Right renal cortex interstitium (tissue), 3 donors: Measurements from ENCODE around the gene LIG1. TPM values are rescaled to one million over a fixed set of nuclear protein-coding genes. Genes with fewer than 3 reads are reported as not detected.

Source experiments
- DNase-seq, 3 donors: peaks; one replicate each; pipeline ENCODE4 v3.0.0-alpha.2; 2013; ENCODE audit warnings: low read depth in 3 of 3, low spot score in 2 of 3
- polyA plus RNA-seq, 3 donors: library from polyadenylated mRNA; unstranded; fragments of 120-200 nt; gene quantifications; one replicate each; pipeline ENCODE4 v1.2.1, GENCODE V29; 2013; ENCODE audit not compliant: insufficient read length in 3 of 3

LIG1 gene
- polyA plus RNA-seq, 3 donors = 55.5 to 62.1 (median 58.0) TPM

DNA sequence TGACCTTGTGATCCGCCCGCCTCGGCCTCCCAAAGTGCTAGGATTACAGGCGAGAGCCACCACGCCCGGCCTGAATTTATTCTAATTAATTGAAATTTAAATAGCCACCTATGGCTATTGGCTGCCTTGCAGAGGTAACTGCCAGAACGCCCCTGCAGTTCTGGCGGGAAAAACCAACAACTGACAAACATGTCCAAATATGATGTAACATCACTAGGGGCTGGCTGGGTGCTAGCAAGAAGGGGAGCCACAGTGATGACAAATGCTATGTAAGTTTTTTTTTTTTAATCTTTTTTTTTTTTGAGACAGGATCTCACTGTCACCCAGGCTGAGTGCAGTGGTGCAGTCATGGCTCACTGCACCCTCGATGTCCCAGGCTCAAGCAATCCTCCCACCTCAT is 13.2 kb upstream of the LIG1 start:
- DNase-seq = no peak

DNA sequence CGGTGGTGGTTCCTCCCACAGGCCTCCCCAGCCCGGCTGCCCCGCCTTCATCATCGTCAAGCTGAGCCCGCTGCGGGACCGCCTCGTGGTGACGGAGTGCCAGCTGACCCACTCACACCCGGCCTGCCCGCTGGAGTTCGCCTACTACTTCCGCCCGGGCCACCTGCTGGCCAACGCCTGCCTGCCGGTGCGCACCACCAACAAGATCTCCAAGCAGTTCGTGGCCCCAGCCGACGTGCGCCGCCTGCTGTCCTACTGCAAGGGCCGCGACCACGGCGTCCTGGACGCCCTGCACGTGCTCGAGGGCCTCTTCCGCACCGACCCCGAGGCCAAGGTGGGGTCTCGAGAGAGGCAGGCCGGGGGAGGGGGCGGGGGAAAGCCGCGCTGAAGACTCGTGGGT is 12.3 kb upstream of the LIG1 start:
- DNase-seq = no peak

DNA sequence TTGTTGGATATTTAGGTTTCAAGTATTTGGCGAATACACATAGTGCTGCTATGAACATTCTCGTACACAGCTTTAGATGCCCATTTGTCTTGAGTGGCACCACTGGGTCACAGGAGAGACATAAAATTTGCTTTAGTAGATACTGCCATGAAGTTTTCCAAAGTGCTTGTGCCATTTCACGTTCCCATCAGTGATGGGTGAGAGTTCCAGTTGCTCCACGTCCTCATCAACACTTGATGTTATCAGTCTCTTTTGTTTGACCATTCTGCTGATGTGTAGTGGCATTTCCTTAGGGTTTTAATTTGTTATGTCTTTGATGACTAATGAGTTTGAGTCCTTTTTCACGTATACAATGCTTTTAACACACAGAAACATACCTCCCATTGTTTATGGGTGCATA is 11.4 kb upstream of the LIG1 start:
- DNase-seq = no peak

DNA sequence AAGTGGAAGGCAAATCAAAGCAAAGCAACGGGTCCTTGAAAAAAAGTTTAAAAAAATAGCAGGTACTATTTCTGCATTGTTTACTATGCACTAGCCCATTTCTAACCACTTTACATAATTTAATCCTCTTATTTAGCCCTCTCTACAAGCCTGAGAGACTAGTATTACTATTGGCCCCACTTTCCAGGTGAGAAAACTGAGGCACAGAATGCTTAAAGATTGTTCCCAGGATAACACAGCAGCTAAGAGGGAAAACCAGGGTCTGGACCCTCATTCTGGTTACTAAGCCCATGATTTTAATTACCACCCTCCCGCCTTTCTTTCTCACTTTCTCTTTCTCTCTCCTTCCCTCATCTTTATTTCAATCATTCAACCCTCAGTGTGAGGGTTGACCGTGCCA is 6.1 kb upstream of the LIG1 start:
- no peak for DNase-seq

DNA sequence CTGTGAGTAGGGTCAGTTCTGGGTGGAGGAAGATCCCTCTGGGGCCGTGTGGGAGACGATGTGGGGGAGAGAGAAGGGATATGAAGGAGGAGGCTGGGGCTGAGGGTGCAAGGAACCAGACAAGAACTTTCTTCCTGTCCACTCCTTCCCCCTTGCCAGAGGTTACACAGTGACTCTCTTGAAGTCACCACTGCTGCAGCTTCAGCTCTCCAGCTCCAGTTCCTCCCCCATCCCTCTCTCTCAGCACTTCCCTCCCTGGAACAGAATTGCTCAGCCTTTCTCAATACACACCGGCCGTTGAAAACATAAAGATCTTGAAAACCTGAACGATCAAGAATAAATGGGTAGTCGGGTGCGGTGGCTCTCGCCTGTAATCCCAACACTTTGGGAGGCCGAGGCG is 5.4 kb upstream of the LIG1 start:
- no peak for DNase-seq

DNA sequence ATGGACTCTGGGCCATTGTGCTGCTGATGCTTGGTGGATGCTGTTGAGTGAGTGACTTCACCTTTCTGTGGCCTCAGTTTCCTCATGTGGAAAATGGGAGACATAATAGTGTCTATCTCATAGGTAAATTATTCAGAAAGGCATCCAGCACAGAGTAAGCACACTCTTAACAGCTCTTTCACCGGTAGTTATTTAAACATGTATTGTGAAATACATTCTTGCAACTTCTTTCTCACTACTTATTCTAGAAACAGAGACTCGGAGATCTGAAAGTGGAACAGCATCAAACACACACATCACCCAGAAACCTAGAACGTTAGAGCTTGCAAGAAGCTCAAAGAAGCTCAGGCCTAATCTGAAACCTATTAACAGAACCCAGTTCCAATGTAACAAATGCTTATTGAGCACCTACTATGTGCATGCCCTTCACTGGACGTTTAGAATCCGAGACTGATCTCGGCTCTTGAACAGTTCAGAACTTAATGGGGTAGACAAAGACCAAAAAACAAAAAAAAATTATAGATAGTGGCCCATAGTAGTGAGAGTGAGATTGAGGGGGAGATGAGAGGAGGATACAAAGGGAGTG is 4.4 kb upstream of the LIG1 start:
- no peak for DNase-seq

DNA sequence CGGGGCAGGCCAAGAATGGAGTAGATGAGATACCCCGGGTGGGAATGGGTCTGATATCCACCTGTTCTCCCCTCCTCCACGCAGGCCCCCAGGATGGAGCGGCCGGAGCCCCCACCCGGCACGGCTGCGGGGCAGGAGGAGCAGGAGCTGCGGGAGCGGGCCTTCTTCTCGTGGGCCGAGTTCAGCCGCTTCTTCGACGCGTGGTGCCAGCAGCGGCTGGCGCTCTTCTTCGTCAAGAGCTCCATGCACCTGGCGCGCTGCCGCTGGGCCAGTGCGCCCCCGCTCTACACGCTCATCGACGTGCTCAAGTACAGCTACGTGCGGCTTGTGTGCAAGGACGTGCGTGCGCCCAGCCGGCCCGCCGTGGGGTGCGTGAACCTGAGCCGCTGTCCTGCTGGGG is 1.6 kb upstream of the LIG1 start:
- DNase-seq = no peak

DNA sequence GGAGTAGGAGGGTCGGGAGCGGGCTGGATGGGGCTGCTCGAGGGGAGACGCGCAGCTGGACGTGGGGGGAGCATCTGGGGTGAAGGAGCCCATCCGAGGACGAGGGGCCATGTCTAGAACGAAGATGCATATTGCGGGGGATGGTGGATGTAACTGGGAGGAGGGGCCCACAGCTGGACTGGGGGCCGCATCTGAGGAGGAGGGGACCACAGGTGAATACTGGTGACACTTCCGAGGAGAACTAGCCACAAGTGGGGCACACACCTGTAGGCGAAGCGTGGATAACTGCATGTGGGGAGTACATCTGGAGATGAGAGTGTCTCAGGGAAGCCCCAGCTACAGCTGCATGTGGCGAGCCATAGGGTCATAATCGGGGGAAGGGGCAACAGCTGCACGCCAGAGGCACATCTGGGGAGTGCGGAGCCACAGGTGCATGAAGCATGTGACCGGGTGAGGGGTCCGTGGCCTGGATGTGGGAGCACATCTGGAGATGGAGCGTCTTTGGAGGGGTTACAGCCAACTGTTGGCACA is 738 bp upstream of the LIG1 start:
- peak in 1 of 3 donors; percentile 10 for DNase-seq

DNA sequence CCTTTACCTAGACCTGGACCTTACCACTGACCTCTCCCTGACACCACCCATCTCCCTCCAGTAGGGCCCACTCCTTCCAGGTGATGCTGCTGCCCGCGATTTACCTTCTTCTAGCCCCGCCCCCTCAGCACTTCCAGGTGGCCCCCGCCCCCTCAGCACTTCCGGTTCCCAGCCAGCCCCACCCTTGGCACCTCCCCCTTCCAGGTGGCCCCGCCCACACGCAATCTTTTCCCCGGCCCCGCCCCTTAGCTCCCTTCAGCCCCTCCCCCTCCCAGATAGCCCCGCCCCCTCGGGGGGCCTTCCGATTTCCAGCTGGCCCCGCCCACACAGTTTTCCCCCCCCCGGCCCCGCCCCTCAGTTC is 586 bp downstream of the LIG1 start:
- DNase-seq = peak in 1 of 3 donors; percentile 31

DNA sequence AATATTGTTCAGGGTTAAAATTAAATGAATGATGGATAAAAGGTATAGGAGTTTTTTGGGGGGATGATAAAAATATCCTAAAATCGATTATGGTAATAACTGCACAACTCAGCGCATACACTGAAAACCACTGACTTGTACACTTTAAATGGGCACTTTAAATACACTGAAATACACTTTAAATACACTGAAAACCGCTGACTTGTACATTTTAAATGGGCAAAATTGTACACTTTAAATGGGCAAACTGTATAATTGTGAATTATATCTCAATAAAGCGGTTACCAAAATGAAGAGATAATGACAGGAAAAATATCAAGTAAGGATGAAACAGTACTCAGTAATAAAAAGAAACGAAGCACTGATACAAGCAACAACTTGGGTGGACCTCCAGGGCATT is 1.5 kb downstream of the LIG1 start:
- no peak for DNase-seq

DNA sequence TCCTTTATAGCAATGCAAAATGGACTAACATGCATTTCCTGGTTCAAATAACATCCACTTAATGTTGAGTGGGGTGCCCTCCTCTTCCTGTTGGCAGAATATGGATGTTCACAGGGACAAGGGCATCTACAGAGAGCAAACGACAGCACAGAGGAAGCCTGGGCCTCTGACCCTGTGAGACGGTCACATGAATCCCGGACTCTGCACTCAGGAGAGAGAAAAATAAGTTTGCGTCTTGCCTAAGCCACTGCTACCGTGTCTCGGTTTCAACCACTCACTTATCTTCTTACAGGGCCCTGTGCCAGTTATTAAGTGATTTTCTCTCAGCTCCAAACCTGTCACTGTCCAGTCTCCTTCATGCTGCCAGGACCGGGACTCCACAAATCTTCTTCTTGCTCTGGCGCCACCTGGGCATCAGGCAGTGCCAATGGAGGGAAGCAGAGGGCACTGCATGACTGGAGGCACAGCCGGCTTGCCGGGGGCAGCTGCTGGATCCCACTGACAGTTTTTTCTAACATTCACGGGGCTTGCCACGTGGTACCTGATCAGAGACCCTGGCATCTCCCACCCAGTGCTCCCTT is 11.8 kb downstream of the LIG1 start:
- DNase-seq = no peak

DNA sequence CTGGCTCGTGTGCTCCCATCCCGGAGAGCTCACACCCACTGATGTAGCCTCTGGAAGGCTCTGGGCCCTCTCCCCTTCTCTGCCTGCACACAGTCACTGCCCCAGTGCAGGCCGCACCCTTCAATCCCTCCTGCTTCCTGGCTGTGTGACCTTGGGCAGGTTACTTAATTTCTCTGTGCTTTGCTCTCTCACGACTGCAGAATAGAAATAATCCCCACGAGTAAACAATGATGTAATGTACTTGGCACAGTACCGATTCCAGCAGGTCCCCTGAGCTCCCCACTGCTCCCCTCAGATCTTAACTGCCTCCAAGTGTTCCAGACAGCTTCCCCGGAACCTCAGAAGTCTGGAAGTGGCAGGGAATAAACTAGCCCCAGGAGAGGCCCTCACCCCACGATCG is 16.1 kb downstream of the LIG1 start:
- DNase-seq = no peak

DNA sequence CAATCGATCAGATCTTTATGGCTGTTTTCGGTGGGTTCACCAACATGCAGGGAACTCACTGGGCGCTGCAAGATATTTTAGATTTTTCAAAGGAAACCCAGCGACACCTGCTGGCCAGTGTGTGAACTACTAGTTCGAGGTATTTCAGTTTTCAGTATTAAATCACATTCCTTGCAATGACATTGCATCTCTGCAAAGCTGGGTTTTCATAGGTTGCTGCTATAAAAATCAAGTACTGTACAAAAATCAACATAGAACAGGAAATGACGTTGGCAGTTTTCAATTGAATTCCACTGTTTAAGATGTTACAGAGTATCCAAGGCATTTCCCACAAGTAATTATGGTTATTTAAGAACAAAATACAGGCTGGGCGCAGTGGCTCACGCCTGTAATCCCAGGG is 17.6 kb downstream of the LIG1 start:
- peak in 2 of 3 donors; percentile 29 for DNase-seq

DNA sequence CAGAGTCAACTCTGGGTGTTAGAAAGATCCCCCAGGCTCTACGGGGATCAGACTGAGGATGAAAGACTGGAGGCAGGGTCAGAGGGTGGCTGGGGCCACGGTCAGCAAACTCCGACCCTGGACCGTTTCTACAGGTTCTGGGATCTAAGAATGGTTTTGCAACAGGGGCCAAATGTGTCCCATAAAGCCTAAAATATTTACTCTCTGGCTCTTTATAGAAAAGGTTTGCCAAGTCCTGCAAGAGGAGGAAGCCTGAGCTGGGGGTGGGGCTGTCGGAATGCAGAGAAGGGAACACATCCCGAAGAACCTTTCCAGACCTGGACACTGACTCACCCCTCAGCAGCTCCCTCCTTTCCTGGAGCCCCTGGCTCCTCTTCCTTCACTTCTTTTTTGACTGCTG is 20.7 kb downstream of the LIG1 start:
- DNase-seq = no peak

DNA sequence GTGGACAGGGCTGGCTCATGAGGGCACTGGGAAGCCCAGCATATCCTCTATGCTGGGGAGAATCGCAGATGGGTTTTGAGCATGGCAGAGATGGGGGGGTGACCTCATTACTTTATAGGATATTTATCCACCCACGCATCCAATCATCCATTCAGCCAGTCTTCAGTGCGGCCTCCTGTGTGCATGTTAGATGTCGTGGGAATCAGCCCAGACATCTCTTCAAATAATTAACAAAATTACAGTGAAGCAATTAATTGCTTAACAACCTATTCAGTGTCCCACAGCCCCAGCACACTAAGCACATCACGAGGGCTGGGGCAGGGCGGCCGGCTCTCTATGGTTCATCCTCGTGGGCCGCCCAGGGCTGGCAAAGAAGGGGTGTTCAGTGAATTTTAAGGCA is 21.6 kb downstream of the LIG1 start:
- DNase-seq = no peak

DNA sequence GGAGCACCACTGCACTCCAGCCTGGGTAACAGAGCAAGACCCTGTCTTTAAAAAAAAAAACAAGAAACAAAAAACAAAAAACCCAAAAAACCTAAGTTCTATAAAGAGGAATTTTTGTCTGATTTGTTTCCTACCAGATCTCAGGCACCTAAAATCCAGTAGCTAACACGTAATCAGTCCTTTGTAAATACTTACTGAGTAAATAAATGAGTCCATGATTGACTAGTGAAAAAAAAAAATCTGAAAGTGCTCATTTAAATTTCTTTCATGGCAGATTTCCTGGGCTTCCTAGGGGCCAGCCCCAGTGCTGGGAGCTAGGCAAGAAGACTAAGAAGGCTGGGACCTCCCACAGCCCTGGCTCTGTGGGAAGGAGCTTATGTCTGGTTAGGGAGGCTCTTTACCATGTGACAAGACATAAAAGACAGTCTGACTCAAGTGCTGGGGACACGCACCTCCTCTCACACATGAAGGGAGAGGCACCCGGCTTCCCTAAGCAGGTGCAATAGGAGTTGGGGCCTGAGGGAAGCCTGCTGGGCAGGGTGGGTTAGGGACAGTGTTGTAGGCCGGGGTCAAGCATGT is 22.5 kb downstream of the LIG1 start:
- DNase-seq = no peak

DNA sequence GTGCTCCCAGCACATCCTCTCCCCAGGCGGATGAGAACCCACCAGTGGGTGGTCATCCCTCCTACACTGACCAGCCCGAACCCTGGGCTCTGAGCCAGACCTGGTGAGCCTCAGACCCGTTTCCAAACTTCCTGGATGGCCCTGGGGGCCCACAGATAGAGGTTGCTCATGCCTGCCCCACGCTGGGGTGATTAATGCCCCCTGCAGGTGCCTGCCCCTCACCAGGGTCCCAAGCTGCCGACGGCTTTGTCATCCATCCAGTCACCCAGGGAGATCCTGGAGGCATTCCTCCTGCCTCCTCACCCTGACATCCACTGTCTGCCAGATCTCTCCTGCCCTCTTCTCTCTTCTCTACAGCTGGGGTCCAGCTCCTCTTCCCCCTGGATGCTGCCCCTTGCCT is 31.1 kb downstream of the LIG1 start:
- no peak for DNase-seq

DNA sequence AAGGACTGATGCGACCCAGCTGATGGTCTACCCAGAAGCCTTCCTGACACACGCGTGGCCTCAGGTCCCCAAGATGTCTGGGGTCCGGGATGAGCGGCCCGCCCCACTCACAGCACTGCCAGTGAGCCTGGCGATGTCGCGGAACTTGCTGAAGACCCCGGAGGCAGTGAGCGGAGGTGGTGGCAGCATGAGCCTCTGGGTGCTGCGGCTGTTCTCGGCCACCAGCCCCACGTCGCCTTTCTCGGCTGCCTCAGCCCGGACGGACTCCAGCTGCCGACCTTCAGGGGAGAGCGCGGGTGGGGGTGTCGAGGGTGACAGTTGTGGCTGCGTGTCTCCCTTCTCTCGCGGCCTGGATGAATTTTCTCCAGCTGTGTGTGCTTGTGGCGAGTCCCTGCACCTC is 32.7 kb downstream of the LIG1 start:
- no peak for DNase-seq

DNA sequence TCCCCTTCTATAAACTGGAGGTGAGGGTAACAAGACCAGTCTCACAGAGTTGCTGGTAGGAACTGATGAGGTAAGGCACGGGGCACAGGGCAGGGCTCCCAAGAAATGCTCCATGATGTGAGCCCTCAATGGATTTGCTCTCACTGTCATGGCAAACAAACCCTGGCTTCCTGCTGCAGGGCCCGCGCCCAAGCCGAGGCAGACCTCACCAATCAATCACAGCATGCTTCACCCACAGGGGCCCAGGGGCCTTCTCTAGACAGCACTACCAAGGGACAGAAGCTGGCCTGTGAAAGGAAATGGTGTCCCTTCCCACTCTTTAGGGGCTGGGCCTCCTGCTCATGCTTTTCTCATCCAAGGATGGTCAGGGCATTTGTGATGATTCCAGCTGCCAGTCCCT is 33.6 kb downstream of the LIG1 start:
- no peak for DNase-seq

DNA sequence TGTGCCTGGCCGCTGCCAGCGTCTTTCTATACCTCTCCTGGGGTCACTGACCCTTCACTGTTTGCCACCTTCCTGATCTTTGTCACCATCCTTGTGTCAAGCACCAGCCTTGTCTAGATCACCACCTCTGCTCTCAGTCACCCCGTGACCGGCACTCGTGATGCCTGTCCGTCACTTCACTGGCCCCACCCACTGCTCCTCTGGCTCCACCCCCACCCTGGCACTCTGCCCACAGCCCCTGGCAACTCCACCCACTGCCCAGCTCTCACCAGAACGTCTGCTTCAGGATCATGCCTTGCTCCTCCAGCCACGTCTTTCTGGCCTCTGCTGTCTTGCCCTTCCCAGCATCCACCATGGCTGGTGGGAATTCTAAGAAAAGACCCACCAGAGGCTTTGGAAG is 34.7 kb downstream of the LIG1 start:
- no peak for DNase-seq

DNA sequence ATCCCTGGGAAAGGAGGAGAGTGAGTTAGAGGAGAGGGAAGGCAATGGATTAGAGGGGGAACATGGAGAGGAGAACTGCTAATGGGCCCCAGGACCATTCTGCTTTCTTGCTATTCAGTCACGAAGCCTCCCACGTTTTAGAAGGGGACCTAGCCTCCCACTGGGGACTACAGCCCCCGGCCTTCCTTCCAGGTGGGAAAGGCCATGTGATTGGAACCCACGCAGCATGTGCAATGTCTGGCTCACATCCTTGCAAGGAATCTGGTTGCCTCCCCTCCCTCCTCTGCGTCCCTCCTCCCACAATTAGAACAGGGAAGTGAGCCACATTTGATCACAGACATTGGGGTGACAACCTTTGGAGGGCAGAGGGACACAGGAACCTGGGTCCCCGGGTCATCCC is 37.0 kb downstream of the LIG1 start:
- DNase-seq = no peak

DNA sequence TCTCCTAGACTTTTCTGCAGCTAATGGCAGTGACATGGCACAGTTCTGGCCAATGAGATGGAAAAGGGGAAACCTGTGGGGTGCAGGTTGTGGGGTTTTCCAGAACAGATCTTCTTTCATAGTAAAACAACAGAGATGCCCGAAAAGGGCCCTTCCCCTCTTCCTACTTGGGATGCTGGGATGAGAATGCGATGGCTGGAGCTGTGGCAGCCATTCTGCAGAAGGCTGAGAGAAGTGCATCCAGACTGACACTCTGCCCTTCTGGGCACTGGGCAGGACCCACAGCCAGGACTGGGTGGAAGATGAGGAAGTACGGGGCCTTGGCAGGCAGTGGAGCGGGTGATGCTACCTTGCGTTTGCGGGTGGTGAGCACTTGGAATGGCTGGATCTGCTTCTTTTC is 42.6 kb downstream of the LIG1 start:
- DNase-seq = no peak
